ENCODE data around the gene PRTG. TPM values are rescaled to one million over a fixed set of nuclear protein-coding genes. Genes with fewer than 3 reads are reported as not detected.
A peak's percentile ranks its signal among the peaks of the same experiment; 100 is the strongest.

Gene PRTG
- total RNA-seq, 1 donor from 2014 or later: 87.4 TPM

DNA sequence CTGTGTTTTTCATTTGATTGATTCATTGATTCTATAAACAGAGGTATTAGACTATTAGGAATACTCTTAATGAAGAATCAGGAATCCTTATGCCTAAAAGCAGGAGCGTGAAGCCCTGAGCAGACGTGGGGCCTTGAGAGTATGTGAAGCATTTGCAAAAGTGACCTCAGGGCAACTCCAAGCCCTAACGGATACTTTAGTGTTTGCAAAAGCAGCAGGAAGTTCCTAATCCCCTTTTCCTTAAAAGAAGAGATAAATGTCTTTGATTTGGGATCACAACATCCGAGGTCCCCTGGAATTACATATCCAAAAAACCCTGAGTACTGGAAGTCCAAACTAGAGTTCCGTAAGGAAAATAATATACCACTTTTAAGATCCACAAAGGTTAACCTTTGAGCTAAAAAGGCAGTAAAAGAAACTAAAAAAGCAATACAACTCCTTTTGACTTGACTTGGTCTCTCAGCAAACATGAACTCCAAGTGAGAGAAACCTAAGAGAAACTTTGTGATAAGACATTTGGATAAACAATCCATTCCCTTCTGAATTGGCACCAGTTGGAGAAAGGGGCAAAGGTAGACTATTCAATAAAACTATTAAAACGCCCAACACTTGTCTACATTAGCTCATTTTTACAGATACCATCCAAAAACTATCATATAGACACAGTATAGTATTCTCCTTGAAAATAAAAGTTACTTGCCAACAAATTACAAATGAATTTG, 27.4 kb downstream of the PRTG start:
- Mint-ChIP-seq H3K4me1 (ENCODE audit: low read depth) (peaks cover 37% of the 10 kb centered on the region), H3K36me3 (ENCODE audit: insufficient read depth) (peaks cover 12% of the 10 kb centered on the region), H3K9me3 (ENCODE audit: low read depth) (peaks cover 12% of the 10 kb centered on the region), H3K27ac (peak overlapping the region; percentile 91), H3K4me3 (ENCODE audit: low read depth) (peak overlapping the region; percentile 8), H3K27me3 (no peaks in the 10 kb centered on the region)
- TF ChIP-seq, protein P1, sequence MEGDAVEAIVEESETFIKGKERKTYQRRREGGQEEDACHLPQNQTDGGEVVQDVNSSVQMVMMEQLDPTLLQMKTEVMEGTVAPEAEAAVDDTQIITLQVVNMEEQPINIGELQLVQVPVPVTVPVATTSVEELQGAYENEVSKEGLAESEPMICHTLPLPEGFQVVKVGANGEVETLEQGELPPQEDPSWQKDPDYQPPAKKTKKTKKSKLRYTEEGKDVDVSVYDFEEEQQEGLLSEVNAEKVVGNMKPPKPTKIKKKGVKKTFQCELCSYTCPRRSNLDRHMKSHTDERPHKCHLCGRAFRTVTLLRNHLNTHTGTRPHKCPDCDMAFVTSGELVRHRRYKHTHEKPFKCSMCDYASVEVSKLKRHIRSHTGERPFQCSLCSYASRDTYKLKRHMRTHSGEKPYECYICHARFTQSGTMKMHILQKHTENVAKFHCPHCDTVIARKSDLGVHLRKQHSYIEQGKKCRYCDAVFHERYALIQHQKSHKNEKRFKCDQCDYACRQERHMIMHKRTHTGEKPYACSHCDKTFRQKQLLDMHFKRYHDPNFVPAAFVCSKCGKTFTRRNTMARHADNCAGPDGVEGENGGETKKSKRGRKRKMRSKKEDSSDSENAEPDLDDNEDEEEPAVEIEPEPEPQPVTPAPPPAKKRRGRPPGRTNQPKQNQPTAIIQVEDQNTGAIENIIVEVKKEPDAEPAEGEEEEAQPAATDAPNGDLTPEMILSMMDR (IDR thresholded peaks at IDR 0.05; ENCODE audit: unreplicated experiment): no peak
- no peak for DNase-seq (ENCODE audit: low spot score, unreplicated experiment)

DNA sequence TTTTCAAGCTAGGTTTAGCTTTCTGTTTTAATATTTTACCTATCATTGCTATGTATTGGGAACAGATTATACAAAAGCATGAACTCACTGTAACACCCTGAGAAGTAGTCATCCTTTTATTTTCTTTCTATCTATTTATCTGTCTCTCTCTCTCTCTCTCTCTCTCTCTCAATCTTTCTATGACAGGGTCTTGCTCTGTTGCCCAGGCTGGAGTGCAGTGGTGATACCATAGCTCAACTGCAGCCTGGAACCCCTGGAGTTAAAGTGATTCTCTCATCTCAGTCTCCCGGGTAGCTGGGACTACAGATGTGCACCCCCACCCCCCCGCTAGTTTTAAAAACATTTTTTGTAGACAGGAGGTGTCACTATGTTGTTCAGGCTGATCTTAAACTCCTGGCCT, 28.9 kb downstream of the PRTG start:
- Mint-ChIP-seq H3K27ac (no peak overlapping the region), H3K36me3 (ENCODE audit: insufficient read depth) (peaks cover 15% of the 10 kb centered on the region), H3K4me1 (ENCODE audit: low read depth) (peaks cover 37% of the 10 kb centered on the region), H3K9me3 (ENCODE audit: low read depth) (peaks cover 16% of the 10 kb centered on the region), H3K4me3 (ENCODE audit: low read depth) (no peak overlapping the region), H3K27me3 (no peaks in the 10 kb centered on the region)
- DNase-seq (ENCODE audit: low spot score, unreplicated experiment): no peak
- TF ChIP-seq, protein P1 (IDR thresholded peaks at IDR 0.05; ENCODE audit: unreplicated experiment): no peak

DNA sequence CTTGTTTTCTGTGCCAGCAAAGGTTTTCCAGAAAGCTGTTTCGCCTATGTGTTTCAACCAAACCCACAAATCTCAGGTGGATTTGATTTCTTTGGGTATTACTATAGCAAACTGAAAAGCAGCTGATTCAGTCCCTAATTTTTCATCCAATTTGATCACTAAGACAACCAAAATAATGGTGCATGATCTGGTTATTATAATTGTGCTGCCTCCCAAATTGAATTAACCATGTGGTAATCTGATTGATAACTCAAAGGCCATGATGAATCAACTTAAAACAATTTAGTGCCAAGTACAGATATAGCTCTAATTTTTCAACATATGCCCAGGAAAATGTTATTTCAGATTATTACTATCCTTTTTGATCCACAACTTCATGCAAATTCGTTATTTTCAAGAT, 30.6 kb downstream of the PRTG start:
- no peak for DNase-seq (ENCODE audit: low spot score, unreplicated experiment)
- H3K36me3 Mint-ChIP-seq (ENCODE audit: insufficient read depth): peaks cover 17% of the 10 kb centered on the region
- H3K4me3 Mint-ChIP-seq (ENCODE audit: low read depth): no peak overlapping the region
- peaks cover 12% of the 10 kb centered on the region for H3K9me3 Mint-ChIP-seq (ENCODE audit: low read depth)
- TF ChIP-seq, protein P1 (IDR thresholded peaks at IDR 0.05; ENCODE audit: unreplicated experiment): no peak
- H3K4me1 Mint-ChIP-seq (ENCODE audit: low read depth): peaks cover 37% of the 10 kb centered on the region
- H3K27ac Mint-ChIP-seq: no peak overlapping the region
- H3K27me3 Mint-ChIP-seq: no peaks in the 10 kb centered on the region

DNA sequence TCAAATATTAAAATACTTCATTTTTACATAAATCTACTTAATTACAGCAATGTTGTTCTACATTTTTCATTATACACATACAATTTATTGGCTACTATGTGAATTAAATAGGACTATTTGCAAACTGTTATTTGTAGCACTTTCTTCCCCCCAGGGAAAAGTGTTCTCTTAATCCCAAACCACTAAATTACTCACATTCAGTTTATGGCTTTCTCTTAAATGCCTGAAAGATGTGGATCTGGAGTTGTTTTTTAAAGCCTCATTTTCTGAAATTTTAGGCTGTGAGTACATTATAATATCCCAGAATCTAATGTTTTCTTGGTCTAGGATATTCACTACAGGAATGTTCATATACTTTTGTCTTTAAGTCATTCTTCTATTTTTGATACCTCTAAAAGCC, 32.7 kb downstream of the PRTG start:
- H3K9me3 Mint-ChIP-seq (ENCODE audit: low read depth): peaks cover 12% of the 10 kb centered on the region
- no peak overlapping the region for H3K4me3 Mint-ChIP-seq (ENCODE audit: low read depth)
- TF ChIP-seq, protein P1 (IDR thresholded peaks at IDR 0.05; ENCODE audit: unreplicated experiment): no peak
- peaks cover 21% of the 10 kb centered on the region for H3K4me1 Mint-ChIP-seq (ENCODE audit: low read depth)
- H3K27me3 Mint-ChIP-seq: no peaks in the 10 kb centered on the region
- DNase-seq (ENCODE audit: low spot score, unreplicated experiment): no peak
- peaks cover 17% of the 10 kb centered on the region for H3K36me3 Mint-ChIP-seq (ENCODE audit: insufficient read depth)
- no peak overlapping the region for H3K27ac Mint-ChIP-seq

DNA sequence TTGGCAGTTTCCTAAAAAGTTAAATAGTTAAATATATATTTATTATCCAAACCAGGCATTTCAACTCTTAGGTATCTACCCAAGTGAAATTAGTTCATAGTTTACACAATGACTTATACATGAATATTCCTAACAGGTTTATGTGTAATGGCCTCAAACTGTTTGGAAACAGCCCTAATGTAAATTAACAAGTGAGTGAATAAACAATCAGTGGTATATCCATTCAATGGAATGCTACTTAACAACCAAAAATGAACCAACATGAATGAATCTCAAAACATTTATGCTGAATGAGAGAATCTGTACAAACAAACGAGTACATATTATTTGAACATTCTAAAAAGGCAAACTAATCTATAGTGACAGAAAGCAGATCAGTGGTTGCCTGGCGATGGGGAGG, 33.5 kb downstream of the PRTG start:
- Mint-ChIP-seq H3K27me3 (no peaks in the 10 kb centered on the region), H3K9me3 (ENCODE audit: low read depth) (peaks cover 12% of the 10 kb centered on the region), H3K4me3 (ENCODE audit: low read depth) (no peak overlapping the region), H3K27ac (no peak overlapping the region), H3K4me1 (ENCODE audit: low read depth) (peaks cover 20% of the 10 kb centered on the region), H3K36me3 (ENCODE audit: insufficient read depth) (peaks cover 17% of the 10 kb centered on the region)
- TF ChIP-seq, protein P1 (IDR thresholded peaks at IDR 0.05; ENCODE audit: unreplicated experiment): no peak
- DNase-seq (ENCODE audit: low spot score, unreplicated experiment): no peak

All from progenitor cell of endocrine pancreas (in vitro differentiated cells).